Measurements from ENCODE around the gene JUNB.

The JUNB gene

GRCh38 chr19:12770922-12771321 lies 20.4 kb upstream of the JUNB start:
- Histone ChIP-seq H3K9me3 (ENCODE audit: control insufficient read depth in 5 of 5, low read length in 5 of 5) (no peaks in the 10 kb centered on the region), H3K27me3 (ENCODE audit: control insufficient read depth in 5 of 5, insufficient read depth in 4 of 5, low read length in 5 of 5) (no peaks in the 10 kb centered on the region), H3K4me3 (ENCODE audit: low read depth in 1 of 5, low read length in 5 of 5) (no peak overlapping the region), H3K9ac (ENCODE audit: low read length in 5 of 5) (peak overlapping the region in 1 of 5 donors; percentile 59), H3K36me3 (ENCODE audit: control insufficient read depth in 5 of 5, insufficient read depth in 5 of 5, low read length in 5 of 5) (peaks cover 0 to 36% (median 17%) of the 10 kb centered on the region in 5 donors), H3K4me1 (ENCODE audit: control insufficient read depth in 5 of 5, insufficient read depth in 5 of 5, low read length in 5 of 5) (peaks cover 0 to 60% (median 56%) of the 10 kb centered on the region in 5 donors), H3K27ac (ENCODE audit: low read depth, low read length) (peak overlapping the region; percentile 37)

DNA sequence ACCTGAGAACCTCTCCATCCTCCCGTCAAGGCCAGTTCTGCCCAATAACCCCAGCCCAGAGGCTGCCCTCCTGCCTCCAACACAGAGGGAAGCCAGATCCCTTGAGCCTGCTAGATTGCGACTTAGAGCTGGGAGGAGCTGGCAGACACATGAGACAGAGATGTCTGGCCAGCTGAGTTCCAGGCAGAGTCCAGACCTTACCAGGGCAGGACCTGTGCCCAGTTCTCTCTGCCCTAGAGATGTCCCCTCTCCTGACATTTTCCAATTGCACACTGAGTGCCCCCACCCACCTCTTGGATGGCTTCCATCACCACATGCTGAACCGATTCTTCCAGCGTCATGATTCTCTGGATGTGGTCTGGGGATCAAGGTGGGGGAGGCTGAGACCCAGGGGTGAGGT lies 19.0 kb upstream of the JUNB start:
- Histone ChIP-seq H3K27ac (ENCODE audit: low read depth, low read length) (peak overlapping the region; percentile 84), H3K27me3 (ENCODE audit: control insufficient read depth in 5 of 5, insufficient read depth in 4 of 5, low read length in 5 of 5) (no peaks in the 10 kb centered on the region), H3K9ac (ENCODE audit: low read length in 5 of 5) (peak overlapping the region in 1 of 5 donors; percentile 59), H3K4me1 (ENCODE audit: control insufficient read depth in 5 of 5, insufficient read depth in 5 of 5, low read length in 5 of 5) (peaks cover 0 to 62% (median 54%) of the 10 kb centered on the region in 5 donors), H3K36me3 (ENCODE audit: control insufficient read depth in 5 of 5, insufficient read depth in 5 of 5, low read length in 5 of 5) (peaks cover 0 to 31% (median 16%) of the 10 kb centered on the region in 5 donors), H3K4me3 (ENCODE audit: low read depth in 1 of 5, low read length in 5 of 5) (peak overlapping the region in 1 of 5 donors; percentile 22), H3K9me3 (ENCODE audit: control insufficient read depth in 5 of 5, low read length in 5 of 5) (no peaks in the 10 kb centered on the region)

- peak overlapping the region; percentile 84 for H3K27ac ChIP-seq (ENCODE audit: low read depth, low read length)
- H3K27me3 ChIP-seq (ENCODE audit: control insufficient read depth in 5 of 5, insufficient read depth in 4 of 5, low read length in 5 of 5): peaks cover 0 to 3% (median 0%) of the 10 kb centered on the region in 5 donors
- peaks cover 0 to 21% (median 9%) of the 10 kb centered on the region in 5 donors for H3K36me3 ChIP-seq (ENCODE audit: control insufficient read depth in 5 of 5, insufficient read depth in 5 of 5, low read length in 5 of 5)
- no peak overlapping the region for H3K4me3 ChIP-seq (ENCODE audit: low read depth in 1 of 5, low read length in 5 of 5)
- peak overlapping the region in 1 of 5 donors; percentile 87 for H3K9ac ChIP-seq (ENCODE audit: low read length in 5 of 5)
- H3K9me3 ChIP-seq (ENCODE audit: control insufficient read depth in 5 of 5, low read length in 5 of 5): no peaks in the 10 kb centered on the region
- peaks cover 5 to 69% (median 66%) of the 10 kb centered on the region in 5 donors for H3K4me1 ChIP-seq (ENCODE audit: control insufficient read depth in 5 of 5, insufficient read depth in 5 of 5, low read length in 5 of 5)
Observed at GRCh38 chr19:12773571-12773970, 17.7 kb upstream of the JUNB start.

DNA sequence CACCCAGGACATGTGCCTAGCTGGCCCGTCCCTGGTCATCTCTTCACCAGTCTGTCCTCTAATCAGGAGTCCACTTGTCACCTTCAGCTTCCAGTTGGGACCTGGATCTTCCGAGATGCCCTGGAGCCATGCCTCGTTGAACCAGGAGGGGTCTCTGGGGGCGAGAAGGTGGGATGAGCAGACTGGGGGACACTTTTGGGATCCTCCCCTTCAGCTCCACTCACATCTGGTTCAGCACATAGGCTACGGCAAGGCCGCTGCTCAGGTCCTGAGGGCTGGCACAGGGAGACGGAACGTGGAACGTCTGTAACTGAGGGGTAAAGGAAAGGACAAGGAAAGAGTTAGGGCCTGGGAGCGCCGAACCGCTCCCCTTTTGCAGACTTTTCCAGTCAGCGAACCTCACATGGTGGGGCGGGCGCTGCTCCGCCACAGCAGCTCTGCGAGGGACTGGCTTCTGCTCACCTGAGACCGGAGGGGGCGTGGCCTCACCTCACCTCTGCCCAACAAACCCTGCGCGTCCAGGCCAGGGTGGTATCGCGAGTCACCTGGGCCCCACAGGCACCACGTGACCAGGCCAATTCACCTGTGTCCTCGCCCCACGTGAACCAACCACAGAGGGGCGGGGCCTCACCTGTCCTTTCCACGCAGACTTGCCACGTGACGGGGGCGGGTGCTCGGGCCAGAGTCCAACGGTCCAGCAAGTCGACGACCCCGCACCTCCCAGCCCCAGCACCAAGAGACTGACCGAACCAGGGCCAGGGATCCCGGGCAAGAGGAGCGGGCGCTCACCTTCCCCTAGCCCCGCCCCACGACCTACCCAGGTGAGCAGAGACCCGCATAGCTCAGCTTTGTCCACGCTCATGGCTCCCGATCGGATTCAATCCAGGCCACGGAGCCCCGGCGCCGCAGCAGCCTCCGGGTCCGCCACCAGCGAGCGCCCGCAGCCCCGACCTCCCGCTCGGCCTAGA lies 16.4 kb upstream of the JUNB start, which contains the start of gene HOOK2:
Gene HOOK2, minus strand, starts transcription at position 965 of the 968 bp plus-strand sequence. Its CDS starts 103 bp downstream, at position 862.
- H3K4me3 ChIP-seq (ENCODE audit: low read depth in 1 of 5, low read length in 5 of 5): peak within 1 kb of the TSS; percentile 53 to 88 (median 76)
- peak within 1 kb of the TSS in 4 of 5 donors; percentile 81 to 92 (median 88) for H3K9ac ChIP-seq (ENCODE audit: low read length in 5 of 5)
- peaks cover 0 to 14% (median 7%) of the 10 kb centered on the region in 5 donors for H3K36me3 ChIP-seq (ENCODE audit: control insufficient read depth in 5 of 5, insufficient read depth in 5 of 5, low read length in 5 of 5)
- H3K9me3 ChIP-seq (ENCODE audit: control insufficient read depth in 5 of 5, low read length in 5 of 5): no peaks in the 10 kb centered on the region
- peak within 1 kb of the TSS; percentile 84 for H3K27ac ChIP-seq (ENCODE audit: low read depth, low read length)
- peaks cover 5 to 78% (median 75%) of the 10 kb centered on the region in 5 donors for H3K4me1 ChIP-seq (ENCODE audit: control insufficient read depth in 5 of 5, insufficient read depth in 5 of 5, low read length in 5 of 5)
- H3K27me3 ChIP-seq (ENCODE audit: control insufficient read depth in 5 of 5, insufficient read depth in 4 of 5, low read length in 5 of 5): peaks cover 0 to 3% (median 0%) of the 10 kb centered on the region in 5 donors

DNA sequence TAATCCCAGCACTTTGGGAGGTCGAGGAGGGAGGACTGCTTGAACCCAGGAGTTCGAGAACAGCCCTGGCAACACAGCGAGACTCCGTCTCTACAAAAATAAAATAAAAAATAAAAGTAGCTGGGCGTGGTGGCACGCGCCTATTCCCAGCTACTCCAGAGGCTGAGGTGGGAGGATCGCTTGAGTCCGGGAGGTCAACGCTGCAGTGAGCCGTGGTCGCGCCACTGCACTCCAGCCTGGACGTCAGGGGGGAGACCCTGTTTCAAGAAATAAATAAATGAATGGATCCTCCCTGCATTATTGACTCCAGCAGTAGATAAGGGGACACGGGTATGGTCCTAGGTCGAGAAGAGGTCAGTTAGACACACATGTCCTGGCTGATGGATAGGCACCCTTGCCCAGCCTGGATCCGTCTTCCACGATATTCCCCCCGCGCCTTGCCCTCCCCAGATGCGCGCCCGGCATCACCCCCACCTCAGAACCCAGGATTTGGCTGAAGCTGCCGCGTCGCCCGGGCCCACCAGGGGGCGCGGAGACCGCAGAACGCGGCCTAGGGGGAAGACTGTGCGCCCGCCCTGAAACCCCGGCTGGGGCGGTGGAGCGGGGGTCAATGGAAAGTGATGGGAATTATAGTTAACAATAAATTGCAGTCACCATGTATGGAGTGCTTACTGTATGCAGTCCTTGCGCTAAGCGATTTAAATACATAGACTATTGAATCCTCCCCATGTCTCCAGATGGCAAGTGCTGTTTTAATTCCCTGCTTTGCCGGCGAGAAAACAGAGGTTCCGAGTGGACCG lies 13.9 kb upstream of the JUNB start:
- Histone ChIP-seq H3K4me3 (ENCODE audit: low read depth in 1 of 5, low read length in 5 of 5) (peak overlapping the region; percentile 66 to 81 (median 70)), H3K36me3 (ENCODE audit: control insufficient read depth in 5 of 5, insufficient read depth in 5 of 5, low read length in 5 of 5) (no peaks in the 10 kb centered on the region), H3K27me3 (ENCODE audit: control insufficient read depth in 5 of 5, insufficient read depth in 4 of 5, low read length in 5 of 5) (peaks cover 0 to 3% (median 0%) of the 10 kb centered on the region in 5 donors), H3K9me3 (ENCODE audit: control insufficient read depth in 5 of 5, low read length in 5 of 5) (no peaks in the 10 kb centered on the region), H3K27ac (ENCODE audit: low read depth, low read length) (peak overlapping the region; percentile 98), H3K4me1 (ENCODE audit: control insufficient read depth in 5 of 5, insufficient read depth in 5 of 5, low read length in 5 of 5) (peaks cover 7 to 72% (median 52%) of the 10 kb centered on the region in 5 donors), H3K9ac (ENCODE audit: low read length in 5 of 5) (peak overlapping the region in 4 of 5 donors; percentile 81 to 91 (median 82))

DNA sequence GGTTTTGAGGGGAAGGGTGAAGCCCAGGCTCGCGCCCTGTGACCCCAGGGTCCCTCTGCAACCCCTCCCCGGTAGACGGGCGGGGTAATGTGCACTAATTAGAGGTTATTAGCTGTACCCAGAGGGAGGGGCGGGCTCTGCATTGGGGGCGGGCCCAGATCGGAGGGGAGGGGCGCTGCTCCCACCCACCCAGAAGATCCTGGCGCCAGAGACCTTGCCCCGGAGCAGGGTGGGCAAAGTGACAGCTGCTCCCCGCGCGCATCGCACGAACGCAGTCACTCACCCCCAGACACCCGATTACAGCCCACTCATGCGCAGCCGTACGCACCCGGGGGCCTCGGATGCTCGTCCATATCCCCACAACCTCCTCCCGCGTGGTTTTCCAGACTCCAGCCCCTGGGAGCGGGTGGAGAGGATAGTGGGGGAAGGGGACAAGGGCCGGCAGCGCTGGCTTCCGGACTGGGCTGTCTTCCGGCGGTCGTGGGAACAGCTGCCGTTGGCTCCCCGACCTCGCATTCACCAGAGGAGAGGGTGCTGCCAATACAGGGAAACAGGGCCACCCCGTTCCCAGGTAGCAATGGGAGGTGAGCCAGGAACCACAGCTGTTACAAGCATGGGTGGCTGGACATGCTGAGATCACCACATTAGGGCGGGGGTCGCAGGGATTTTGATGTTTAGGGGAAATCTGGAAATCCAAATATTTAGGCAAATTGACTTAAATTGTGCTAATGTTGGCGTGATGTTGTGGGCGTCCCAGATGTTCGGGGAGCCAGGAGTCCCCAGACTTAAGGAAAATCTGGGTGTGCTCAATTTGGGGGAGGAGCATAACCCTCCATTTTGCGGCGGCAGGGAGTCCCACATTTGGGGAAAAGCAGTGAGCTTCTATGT lies 13.0 kb upstream of the JUNB start:
- H3K27me3 ChIP-seq (ENCODE audit: control insufficient read depth in 5 of 5, insufficient read depth in 4 of 5, low read length in 5 of 5): peaks cover 0 to 3% (median 0%) of the 10 kb centered on the region in 5 donors
- H3K9ac ChIP-seq (ENCODE audit: low read length in 5 of 5): peak overlapping the region; percentile 77 to 91 (median 82)
- H3K27ac ChIP-seq (ENCODE audit: low read depth, low read length): peak overlapping the region; percentile 98
- H3K4me1 ChIP-seq (ENCODE audit: control insufficient read depth in 5 of 5, insufficient read depth in 5 of 5, low read length in 5 of 5): peaks cover 7 to 71% (median 44%) of the 10 kb centered on the region in 5 donors
- H3K36me3 ChIP-seq (ENCODE audit: control insufficient read depth in 5 of 5, insufficient read depth in 5 of 5, low read length in 5 of 5): no peaks in the 10 kb centered on the region
- H3K9me3 ChIP-seq (ENCODE audit: control insufficient read depth in 5 of 5, low read length in 5 of 5): no peaks in the 10 kb centered on the region
- H3K4me3 ChIP-seq (ENCODE audit: low read depth in 1 of 5, low read length in 5 of 5): peak overlapping the region; percentile 66 to 85 (median 70)

- Histone ChIP-seq H3K9me3 (ENCODE audit: control insufficient read depth in 5 of 5, low read length in 5 of 5) (no peaks in the 10 kb centered on the region), H3K27ac (ENCODE audit: low read depth, low read length) (peak overlapping the region; percentile 98)
Observed at GRCh38 chr19:12778905-12779161, 12.5 kb upstream of the JUNB start.

DNA sequence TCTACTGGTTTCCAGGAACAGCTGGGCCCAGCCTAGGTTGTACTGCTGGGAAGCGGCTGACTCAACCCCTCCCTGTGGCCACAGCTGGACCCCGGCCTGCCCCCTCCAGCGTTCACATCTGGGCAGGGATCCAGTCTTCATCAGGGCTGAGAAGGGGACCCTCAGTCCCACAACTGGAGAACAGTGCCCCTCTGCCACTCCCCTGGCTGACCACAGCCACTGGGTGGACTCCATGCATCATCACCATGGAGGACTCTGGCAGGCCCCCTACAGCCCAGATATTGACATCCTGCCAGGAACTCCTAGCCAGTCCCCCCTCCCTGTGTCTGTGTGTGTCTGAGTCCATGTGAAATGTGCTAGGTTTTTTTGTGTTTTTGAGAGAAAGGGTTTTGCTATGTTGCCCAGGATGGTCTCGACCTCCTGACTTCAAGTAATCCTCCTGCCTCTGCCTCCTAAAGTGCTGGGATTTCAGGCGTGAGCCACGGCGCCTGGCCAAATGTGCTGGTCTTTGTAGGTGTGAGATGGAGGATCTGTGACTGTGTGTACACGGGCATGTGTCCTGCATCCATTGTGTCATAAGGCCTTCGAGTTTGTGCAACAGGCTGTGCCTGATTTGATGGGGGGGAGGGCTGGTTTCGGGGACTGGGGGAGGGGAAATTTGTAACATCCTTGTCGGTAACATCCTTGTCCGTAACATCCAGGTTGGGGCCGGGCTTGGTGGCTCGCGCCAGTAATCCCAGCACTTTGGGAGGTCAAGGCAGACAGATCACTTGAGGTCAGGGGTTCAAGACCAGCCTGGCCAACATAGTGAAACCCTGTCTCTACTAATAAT lies 11.9 kb upstream of the JUNB start:
- H3K9me3 ChIP-seq (ENCODE audit: control insufficient read depth in 5 of 5, low read length in 5 of 5): no peaks in the 10 kb centered on the region
- H3K9ac ChIP-seq (ENCODE audit: low read length in 5 of 5): peak overlapping the region in 4 of 5 donors; percentile 81 to 91 (median 82)
- peaks cover 0 to 3% (median 0%) of the 10 kb centered on the region in 5 donors for H3K27me3 ChIP-seq (ENCODE audit: control insufficient read depth in 5 of 5, insufficient read depth in 4 of 5, low read length in 5 of 5)
- H3K27ac ChIP-seq (ENCODE audit: low read depth, low read length): peak overlapping the region; percentile 98
- no peaks in the 10 kb centered on the region for H3K36me3 ChIP-seq (ENCODE audit: control insufficient read depth in 5 of 5, insufficient read depth in 5 of 5, low read length in 5 of 5)
- peak overlapping the region in 3 of 5 donors; percentile 66 to 80 (median 67) for H3K4me3 ChIP-seq (ENCODE audit: low read depth in 1 of 5, low read length in 5 of 5)
- peaks cover 12 to 70% (median 50%) of the 10 kb centered on the region in 5 donors for H3K4me1 ChIP-seq (ENCODE audit: control insufficient read depth in 5 of 5, insufficient read depth in 5 of 5, low read length in 5 of 5)

More at GRCh38 chr19:12778905-12779161, 12.5 kb upstream of the JUNB start:
- Histone ChIP-seq H3K27me3 (ENCODE audit: control insufficient read depth in 5 of 5, insufficient read depth in 4 of 5, low read length in 5 of 5) (peaks cover 0 to 3% (median 0%) of the 10 kb centered on the region in 5 donors), H3K9ac (ENCODE audit: low read length in 5 of 5) (peak overlapping the region; percentile 77 to 91 (median 82)), H3K36me3 (ENCODE audit: control insufficient read depth in 5 of 5, insufficient read depth in 5 of 5, low read length in 5 of 5) (no peaks in the 10 kb centered on the region), H3K4me1 (ENCODE audit: control insufficient read depth in 5 of 5, insufficient read depth in 5 of 5, low read length in 5 of 5) (peaks cover 9 to 71% (median 46%) of the 10 kb centered on the region in 5 donors), H3K4me3 (ENCODE audit: low read depth in 1 of 5, low read length in 5 of 5) (peak overlapping the region; percentile 66 to 85 (median 70))
